Measurements from ENCODE around the gene CCDC43. TPM values are rescaled to one million over a fixed set of nuclear protein-coding genes. Genes with fewer than 3 reads are reported as not detected.

The CCDC43 gene
- total and polyA plus RNA-seq, 9 of the 15 experiments (the other 6 are each of a cell fraction or from before 2014, with no cell fraction given) = 11.7 to 42.3 (median 25.9) TPM

GRCh38 chr17:44708401-44709263 is 19.1 kb upstream of the CCDC43 start, which contains the start of gene DBF4B (continued):
- TF ChIP-seq TRIM25 (IDR thresholded peaks at IDR 0.05; ENCODE audit: borderline replicate concordance) (peak; percentile 97; the same call in 1 of the 2 replicates), CHAMP1 (IDR thresholded peaks at IDR 0.05) (peak; percentile 43), EHMT2 (IDR thresholded peaks at IDR 0.05) (peak; percentile 54), ESRRA (IDR thresholded peaks at IDR 0.05; ENCODE audit: borderline replicate concordance, low read depth) (peak; percentile 61; the same call in 1 of the 2 replicates), MIER1 (IDR thresholded peaks at IDR 0.05; ENCODE audit: low read depth) (peak; percentile 20; the same call in 1 of the 2 replicates), CREM (IDR thresholded peaks at IDR 0.05; ENCODE audit: low read depth) (peak; percentile 84), FOXP4 (CRISPR knock-in tag; IDR thresholded peaks at IDR 0.05; ENCODE audit: borderline replicate concordance) (0 out of 2 replicates have a peak, but pooled peaks have one; percentile 80), COPS2 (conservative IDR thresholded peaks at IDR 0.05) (no peak), ZNF316 (IDR thresholded peaks at IDR 0.05) (0 out of 2 replicates have a peak, but pooled peaks have one; percentile 4), RBFOX2 (IDR thresholded peaks at IDR 0.05; ENCODE audit: low read depth, low read length) (peak; percentile 76), TAF9B (IDR thresholded peaks at IDR 0.05; ENCODE audit: partially characterized antibody) (peak; percentile 72), YY1 (IDR thresholded peaks at IDR 0.05; ENCODE audit: borderline replicate concordance in 1 of 3, control insufficient read depth in 1 of 3, extremely low read depth in 1 of 3, insufficient read depth in 3 of 3, insufficient read length in 1 of 3, insufficient replicate concordance in 2 of 3, low read depth in 1 of 3, low read length in 2 of 3) (peak in 2 of 3 experiments; percentile 23 to 40), ATF2 (CRISPR knock-in tag; IDR thresholded peaks at IDR 0.05) (no peak), SOX6 (IDR thresholded peaks at IDR 0.05) (peak; percentile 26), CXXC5 (CRISPR knock-in tag; IDR thresholded peaks at IDR 0.05) (peak; percentile 100), KLF16 (IDR thresholded peaks at IDR 0.05) (peak; percentile 95), ZNF740 (CRISPR knock-in tag; IDR thresholded peaks at IDR 0.05) (peak; percentile 79), ZNF740 (tag; IDR thresholded peaks at IDR 0.05) (no peak)
